ENCODE results near the gene MYBPC1.
"Not testable (repeated sequence)": the region's sequence is repeated elsewhere in the genome, so short reads cannot be mapped to it uniquely, and the experiment has no call there.

DNA sequence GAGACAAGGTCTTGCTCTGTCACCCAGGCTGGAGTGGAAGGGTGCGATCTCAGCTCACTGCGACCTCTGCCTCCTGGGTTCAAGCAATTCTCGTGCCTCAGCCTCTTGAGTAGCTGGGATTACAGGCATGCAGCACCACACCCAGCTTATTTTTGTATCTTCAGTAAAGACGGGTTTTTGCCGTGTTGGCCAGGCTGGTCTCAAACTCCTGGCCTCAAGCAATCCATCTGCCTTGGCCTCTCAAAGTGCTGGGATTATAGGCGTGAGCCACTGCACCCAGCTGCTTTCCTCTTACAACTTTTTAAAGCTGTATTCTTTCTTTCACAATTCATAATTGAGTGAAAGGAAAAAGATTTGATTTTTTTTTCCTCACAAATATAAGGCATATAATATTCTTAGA lies 86.9 kb downstream of the MYBPC1 start:
- TF ChIP-seq, protein P1, sequence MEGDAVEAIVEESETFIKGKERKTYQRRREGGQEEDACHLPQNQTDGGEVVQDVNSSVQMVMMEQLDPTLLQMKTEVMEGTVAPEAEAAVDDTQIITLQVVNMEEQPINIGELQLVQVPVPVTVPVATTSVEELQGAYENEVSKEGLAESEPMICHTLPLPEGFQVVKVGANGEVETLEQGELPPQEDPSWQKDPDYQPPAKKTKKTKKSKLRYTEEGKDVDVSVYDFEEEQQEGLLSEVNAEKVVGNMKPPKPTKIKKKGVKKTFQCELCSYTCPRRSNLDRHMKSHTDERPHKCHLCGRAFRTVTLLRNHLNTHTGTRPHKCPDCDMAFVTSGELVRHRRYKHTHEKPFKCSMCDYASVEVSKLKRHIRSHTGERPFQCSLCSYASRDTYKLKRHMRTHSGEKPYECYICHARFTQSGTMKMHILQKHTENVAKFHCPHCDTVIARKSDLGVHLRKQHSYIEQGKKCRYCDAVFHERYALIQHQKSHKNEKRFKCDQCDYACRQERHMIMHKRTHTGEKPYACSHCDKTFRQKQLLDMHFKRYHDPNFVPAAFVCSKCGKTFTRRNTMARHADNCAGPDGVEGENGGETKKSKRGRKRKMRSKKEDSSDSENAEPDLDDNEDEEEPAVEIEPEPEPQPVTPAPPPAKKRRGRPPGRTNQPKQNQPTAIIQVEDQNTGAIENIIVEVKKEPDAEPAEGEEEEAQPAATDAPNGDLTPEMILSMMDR (IDR thresholded peaks at IDR 0.05) = not testable (repeated sequence)
- TF ChIP-seq POLR2A (IDR thresholded peaks at IDR 0.05) = not testable (repeated sequence)
